ENCODE results near the gene FDX2. TPM values are rescaled to one million over a fixed set of nuclear protein-coding genes. Genes with fewer than 3 reads are reported as not detected.

FDX2 gene
- 31.7 and 53.9 TPM in 2 replicates for total RNA-seq

GRCh38 chr19:10315335-10316214 is at the start of gene FDX2:
Gene FDX2 (minus strand): TSS chr19:10316015. CDS start chr19:10315996, 19 bp downstream.

GRCh38 chr19:10339380-10339960 is 23.7 kb upstream of the FDX2 start, which contains the start of gene ICAM3:
Gene ICAM3 (minus strand): TSS chr19:10339624. CDS start chr19:10339614, 10 bp downstream.

GRCh38 chr19:10332965-10333757 is 17.3 kb upstream of the FDX2 start, which contains the start of gene RAVER1:
Gene RAVER1 (minus strand): TSS chr19:10333529. CDS start chr19:10333507, 22 bp downstream.

GRCh38 chr19:10309423-10309822 is 6.4 kb downstream of the FDX2 start, which contains the start of gene ZGLP1:
Gene ZGLP1 (minus strand): TSS chr19:10309815.

GRCh38 chr19:10289836-10290356 is 25.9 kb downstream of the FDX2 start, which contains the start of gene ICAM5:
Gene ICAM5 (plus strand): TSS chr19:10289952. CDS start chr19:10290044, 92 bp downstream.

GRCh38 chr19:10286803-10287737 is 28.7 kb downstream of the FDX2 start, which contains the start of gene ICAM4:
Gene ICAM4 (plus strand): TSS chr19:10286955. CDS start chr19:10287013, 58 bp downstream.

GRCh38 chr19:10270616-10271394 is 45.0 kb downstream of the FDX2 start, which contains the start of gene ICAM1:
Gene ICAM1 (plus strand): TSS chr19:10271120. CDS start chr19:10271160, 40 bp downstream.

Other genes with a start within 250 kb of the FDX2 start
- 12.1 and 15.3 TPM in 2 replicates for gene SHFL, start 229.7 kb downstream of the FDX2 start, total RNA-seq
- not detected in 2 replicates for gene ANGPTL6, start 213.3 kb downstream of the FDX2 start, total RNA-seq
- gene PPAN, start 209.7 kb downstream of the FDX2 start, total RNA-seq = 26.5 and 30.5 TPM in 2 replicates
- under 0.01 and 4.6 TPM in 2 replicates for gene P2RY11, start 204.3 kb downstream of the FDX2 start, total RNA-seq
- gene EIF3G, start 196.1 kb downstream of the FDX2 start, total RNA-seq = 299 and 319 TPM in 2 replicates
- gene DNMT1, start 121.1 kb downstream of the FDX2 start, total RNA-seq = 81.2 and 82.7 TPM in 2 replicates
- gene S1PR2, start 84.7 kb downstream of the FDX2 start, total RNA-seq = 8.1 and 8.5 TPM in 2 replicates
- gene MRPL4, start 63.8 kb downstream of the FDX2 start, total RNA-seq = 140 and 145 TPM in 2 replicates
- 45.0 and 59.4 TPM in 2 replicates for gene ICAM1, start 44.9 kb downstream of the FDX2 start, total RNA-seq
- 1.6 and 4.0 TPM in 2 replicates for gene ICAM4, start 29.1 kb downstream of the FDX2 start, total RNA-seq
- 4.3 and 8.4 TPM in 2 replicates for gene ICAM5, start 26.1 kb downstream of the FDX2 start, total RNA-seq
- gene ZGLP1, start 6.2 kb downstream of the FDX2 start, total RNA-seq = 0.53 and 0.58 TPM in 2 replicates
- gene RAVER1, start 17.5 kb upstream of the FDX2 start, total RNA-seq = 22.0 and 23.4 TPM in 2 replicates
- 12.1 and 33.2 TPM in 2 replicates for gene ICAM3, start 23.6 kb upstream of the FDX2 start, total RNA-seq
- 96.1 and 133 TPM in 2 replicates for gene TYK2, start 64.6 kb upstream of the FDX2 start, total RNA-seq
- gene CDC37, start 87.5 kb upstream of the FDX2 start, total RNA-seq = 278 and 292 TPM in 2 replicates
- gene PDE4A, start 104.5 kb upstream of the FDX2 start, total RNA-seq = 4.3 and 5.8 TPM in 2 replicates
- gene KEAP1, start 187.3 kb upstream of the FDX2 start, total RNA-seq = 63.4 and 75.1 TPM in 2 replicates
- gene S1PR5, start 201.4 kb upstream of the FDX2 start, total RNA-seq = not detected in 2 replicates
- 20.2 and 24.3 TPM in 2 replicates for gene ATG4D, start 227.9 kb upstream of the FDX2 start, total RNA-seq
- 13.5 and 15.4 TPM in 2 replicates for gene KRI1, start 250.0 kb upstream of the FDX2 start, total RNA-seq